CD4-positive, alpha-beta T cell treated with Interleukin-4 for 1 hour (primary cell): ENCODE measurements around the gene UNC50.

Source experiments
- DNase-seq, 2 donors: peaks; one replicate each; pipeline ENCODE4 v3.0.0-alpha.2; 2020 to 2022

Gene UNC50

GRCh38 chr2:98608116-98608961 lies at the start of gene UNC50, which contains the start of gene COA5:
TSS of gene UNC50 (plus strand) at chr2:98608589. CDS start at chr2:98609760, 1,171 bp downstream.
TSS of gene COA5 (minus strand) at chr2:98608512. CDS start at chr2:98608405, 107 bp downstream.
- DNase-seq: peak; percentile 91 to 92

- DNase-seq: no peak
Measured at GRCh38 chr2:98558852-98559530, 49.4 kb upstream of the UNC50 start.

- no peak for DNase-seq
Measured at GRCh38 chr2:98559581-98559980, 48.8 kb upstream of the UNC50 start.

GRCh38 chr2:98560256-98560771 lies 48.1 kb upstream of the UNC50 start:
- no peak for DNase-seq

GRCh38 chr2:98561018-98561417 lies 47.4 kb upstream of the UNC50 start:
- DNase-seq: no peak

GRCh38 chr2:98561902-98562695 lies 46.3 kb upstream of the UNC50 start:
- DNase-seq: no peak

GRCh38 chr2:98563394-98563793 lies 45.0 kb upstream of the UNC50 start:
- no peak for DNase-seq

GRCh38 chr2:98564541-98565132 lies 43.8 kb upstream of the UNC50 start:
- no peak for DNase-seq

GRCh38 chr2:98565286-98565860 lies 43.0 kb upstream of the UNC50 start:
- no peak for DNase-seq

- no peak for DNase-seq
Measured at GRCh38 chr2:98565941-98566340, 42.4 kb upstream of the UNC50 start.

- DNase-seq: no peak
Measured at GRCh38 chr2:98568161-98568956, 40.0 kb upstream of the UNC50 start.

GRCh38 chr2:98569197-98569793 lies 39.1 kb upstream of the UNC50 start:
- peak; percentile 55 to 63 for DNase-seq

GRCh38 chr2:98569915-98570314 lies 38.5 kb upstream of the UNC50 start:
- DNase-seq: no peak

GRCh38 chr2:98570356-98570755 lies 38.0 kb upstream of the UNC50 start:
- no peak for DNase-seq

GRCh38 chr2:98571121-98571701 lies 37.2 kb upstream of the UNC50 start:
- DNase-seq: no peak

GRCh38 chr2:98571796-98572195 lies 36.6 kb upstream of the UNC50 start:
- no peak for DNase-seq

- no peak for DNase-seq
Measured at GRCh38 chr2:98572211-98572610, 36.2 kb upstream of the UNC50 start.

GRCh38 chr2:98572676-98573075 lies 35.7 kb upstream of the UNC50 start:
- no peak for DNase-seq

GRCh38 chr2:98573426-98573825 lies 35.0 kb upstream of the UNC50 start:
- no peak for DNase-seq

- DNase-seq: no peak
Measured at GRCh38 chr2:98576666-98577312, 31.6 kb upstream of the UNC50 start.
